Measurements from ENCODE around the gene PLEKHO2. TPM values are rescaled to one million over a fixed set of nuclear protein-coding genes. Genes with fewer than 3 reads are reported as not detected.

PLEKHO2 gene
- total and polyA plus RNA-seq, 2 of the 13 experiments (the other 11 are each of a cell fraction or from before 2014, with no cell fraction given): 3.8 to 4.8 TPM

DNA sequence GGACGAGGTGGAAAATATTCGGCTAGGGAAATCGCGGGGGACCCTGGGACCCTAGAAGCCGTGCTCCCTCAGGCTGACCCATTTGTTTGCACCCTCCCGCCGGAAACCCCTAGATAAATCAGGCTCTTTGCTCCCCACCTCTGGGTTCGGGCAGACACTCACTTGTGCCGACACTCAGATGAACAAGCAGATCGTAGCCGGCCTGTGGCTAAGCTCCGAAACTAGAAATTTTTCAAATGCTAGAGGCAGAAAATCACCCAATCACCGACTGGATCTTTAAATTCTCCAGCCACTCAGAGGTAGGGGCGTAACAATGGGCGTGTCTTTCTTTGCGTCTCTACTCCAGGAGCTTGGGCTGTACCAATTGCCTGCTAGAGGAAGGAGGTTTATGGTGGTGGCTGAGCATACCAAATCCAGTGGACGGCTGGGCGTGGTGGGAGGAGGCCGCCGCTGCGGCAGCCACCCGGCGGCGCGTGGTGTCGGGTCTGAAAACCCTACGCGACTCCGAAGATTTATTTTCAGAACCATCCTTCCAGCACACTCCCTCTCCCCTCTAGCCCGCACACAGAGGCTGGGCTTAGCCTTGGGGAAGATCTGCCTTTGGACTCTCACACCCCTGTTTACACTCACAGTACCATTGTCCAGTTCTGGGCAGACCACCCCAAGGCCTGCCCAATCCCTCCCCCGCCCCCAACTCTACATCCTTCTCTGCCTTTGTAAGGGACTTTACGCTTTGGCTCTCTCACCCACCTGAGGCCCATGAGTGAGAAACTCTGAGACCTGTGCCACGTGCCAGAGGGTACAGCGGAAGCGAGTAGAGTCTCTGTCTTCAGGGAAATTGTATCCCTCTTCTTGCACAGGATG lies 16.1 kb upstream of the PLEKHO2 start, which contains the start of gene PIF1 (continued):
- TF ChIP-seq, protein P1, sequence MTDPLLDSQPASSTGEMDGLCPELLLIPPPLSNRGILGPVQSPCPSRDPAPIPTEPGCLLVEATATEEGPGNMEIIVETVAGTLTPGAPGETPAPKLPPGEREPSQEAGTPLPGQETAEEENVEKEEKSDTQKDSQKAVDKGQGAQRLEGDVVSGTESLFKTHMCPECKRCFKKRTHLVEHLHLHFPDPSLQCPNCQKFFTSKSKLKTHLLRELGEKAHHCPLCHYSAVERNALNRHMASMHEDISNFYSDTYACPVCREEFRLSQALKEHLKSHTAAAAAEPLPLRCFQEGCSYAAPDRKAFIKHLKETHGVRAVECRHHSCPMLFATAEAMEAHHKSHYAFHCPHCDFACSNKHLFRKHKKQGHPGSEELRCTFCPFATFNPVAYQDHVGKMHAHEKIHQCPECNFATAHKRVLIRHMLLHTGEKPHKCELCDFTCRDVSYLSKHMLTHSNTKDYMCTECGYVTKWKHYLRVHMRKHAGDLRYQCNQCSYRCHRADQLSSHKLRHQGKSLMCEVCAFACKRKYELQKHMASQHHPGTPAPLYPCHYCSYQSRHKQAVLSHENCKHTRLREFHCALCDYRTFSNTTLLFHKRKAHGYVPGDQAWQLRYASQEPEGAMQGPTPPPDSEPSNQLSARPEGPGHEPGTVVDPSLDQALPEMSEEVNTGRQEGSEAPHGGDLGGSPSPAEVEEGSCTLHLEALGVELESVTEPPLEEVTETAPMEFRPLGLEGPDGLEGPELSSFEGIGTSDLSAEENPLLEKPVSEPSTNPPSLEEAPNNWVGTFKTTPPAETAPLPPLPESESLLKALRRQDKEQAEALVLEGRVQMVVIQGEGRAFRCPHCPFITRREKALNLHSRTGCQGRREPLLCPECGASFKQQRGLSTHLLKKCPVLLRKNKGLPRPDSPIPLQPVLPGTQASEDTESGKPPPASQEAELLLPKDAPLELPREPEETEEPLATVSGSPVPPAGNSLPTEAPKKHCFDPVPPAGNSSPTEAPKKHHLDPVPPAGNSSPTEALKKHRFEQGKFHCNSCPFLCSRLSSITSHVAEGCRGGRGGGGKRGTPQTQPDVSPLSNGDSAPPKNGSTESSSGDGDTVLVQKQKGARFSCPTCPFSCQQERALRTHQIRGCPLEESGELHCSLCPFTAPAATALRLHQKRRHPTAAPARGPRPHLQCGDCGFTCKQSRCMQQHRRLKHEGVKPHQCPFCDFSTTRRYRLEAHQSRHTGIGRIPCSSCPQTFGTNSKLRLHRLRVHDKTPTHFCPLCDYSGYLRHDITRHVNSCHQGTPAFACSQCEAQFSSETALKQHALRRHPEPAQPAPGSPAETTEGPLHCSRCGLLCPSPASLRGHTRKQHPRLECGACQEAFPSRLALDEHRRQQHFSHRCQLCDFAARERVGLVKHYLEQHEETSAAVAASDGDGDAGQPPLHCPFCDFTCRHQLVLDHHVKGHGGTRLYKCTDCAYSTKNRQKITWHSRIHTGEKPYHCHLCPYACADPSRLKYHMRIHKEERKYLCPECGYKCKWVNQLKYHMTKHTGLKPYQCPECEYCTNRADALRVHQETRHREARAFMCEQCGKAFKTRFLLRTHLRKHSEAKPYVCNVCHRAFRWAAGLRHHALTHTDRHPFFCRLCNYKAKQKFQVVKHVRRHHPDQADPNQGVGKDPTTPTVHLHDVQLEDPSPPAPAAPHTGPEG (CRISPR knock-in tag; IDR thresholded peaks at IDR 0.05): no peak
- no peak for TF ChIP-seq PTBP1 (IDR thresholded peaks at IDR 0.05; ENCODE audit: low read depth, low read length, poor library complexity, severe bottlenecking)
- peak; percentile 73 for TF ChIP-seq CBX1 (IDR thresholded peaks at IDR 0.05; ENCODE audit: low read depth)
- peak; percentile 67; the same call in 1 of the 2 replicates for TF ChIP-seq ZNF644 (CRISPR knock-in tag; IDR thresholded peaks at IDR 0.05; ENCODE audit: low read depth)
- TF ChIP-seq HNRNPUL1 (IDR thresholded peaks at IDR 0.05; ENCODE audit: low read depth, low read length): no peak
- no peak for TF ChIP-seq ZNF343 (CRISPR knock-in tag; IDR thresholded peaks at IDR 0.05)
- TF ChIP-seq ZNF777 (CRISPR knock-in tag; IDR thresholded peaks at IDR 0.05): no peak
- TF ChIP-seq TEAD3 (CRISPR knock-in tag; optimal IDR thresholded peaks at IDR 0.05; ENCODE audit: borderline replicate concordance): peak; percentile 46
- 0 out of 2 replicates have a peak, but pooled peaks have one; percentile 37 for TF ChIP-seq NCOA1 (CRISPR knock-in tag; IDR thresholded peaks at IDR 0.05)
- TF ChIP-seq ZSCAN30 (CRISPR knock-in tag; IDR thresholded peaks at IDR 0.05): no peak
- TF ChIP-seq, protein P2, sequence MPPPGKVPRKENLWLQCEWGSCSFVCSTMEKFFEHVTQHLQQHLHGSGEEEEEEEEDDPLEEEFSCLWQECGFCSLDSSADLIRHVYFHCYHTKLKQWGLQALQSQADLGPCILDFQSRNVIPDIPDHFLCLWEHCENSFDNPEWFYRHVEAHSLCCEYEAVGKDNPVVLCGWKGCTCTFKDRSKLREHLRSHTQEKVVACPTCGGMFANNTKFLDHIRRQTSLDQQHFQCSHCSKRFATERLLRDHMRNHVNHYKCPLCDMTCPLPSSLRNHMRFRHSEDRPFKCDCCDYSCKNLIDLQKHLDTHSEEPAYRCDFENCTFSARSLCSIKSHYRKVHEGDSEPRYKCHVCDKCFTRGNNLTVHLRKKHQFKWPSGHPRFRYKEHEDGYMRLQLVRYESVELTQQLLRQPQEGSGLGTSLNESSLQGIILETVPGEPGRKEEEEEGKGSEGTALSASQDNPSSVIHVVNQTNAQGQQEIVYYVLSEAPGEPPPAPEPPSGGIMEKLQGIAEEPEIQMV (CRISPR knock-in tag; IDR thresholded peaks at IDR 0.05; ENCODE audit: low read depth): no peak
- TF ChIP-seq, protein P3, sequence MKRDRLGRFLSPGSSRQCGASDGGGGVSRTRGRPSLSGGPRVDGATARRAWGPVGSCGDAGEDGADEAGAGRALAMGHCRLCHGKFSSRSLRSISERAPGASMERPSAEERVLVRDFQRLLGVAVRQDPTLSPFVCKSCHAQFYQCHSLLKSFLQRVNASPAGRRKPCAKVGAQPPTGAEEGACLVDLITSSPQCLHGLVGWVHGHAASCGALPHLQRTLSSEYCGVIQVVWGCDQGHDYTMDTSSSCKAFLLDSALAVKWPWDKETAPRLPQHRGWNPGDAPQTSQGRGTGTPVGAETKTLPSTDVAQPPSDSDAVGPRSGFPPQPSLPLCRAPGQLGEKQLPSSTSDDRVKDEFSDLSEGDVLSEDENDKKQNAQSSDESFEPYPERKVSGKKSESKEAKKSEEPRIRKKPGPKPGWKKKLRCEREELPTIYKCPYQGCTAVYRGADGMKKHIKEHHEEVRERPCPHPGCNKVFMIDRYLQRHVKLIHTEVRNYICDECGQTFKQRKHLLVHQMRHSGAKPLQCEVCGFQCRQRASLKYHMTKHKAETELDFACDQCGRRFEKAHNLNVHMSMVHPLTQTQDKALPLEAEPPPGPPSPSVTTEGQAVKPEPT (CRISPR knock-in tag; IDR thresholded peaks at IDR 0.05; ENCODE audit: low read depth): no peak
- peak; percentile 28; the same call in 1 of the 2 replicates for TF ChIP-seq KDM3A (CRISPR knock-in tag; IDR thresholded peaks at IDR 0.05; ENCODE audit: low read depth)
- 0 out of 2 replicates have a peak, but pooled peaks have one; percentile 35 for TF ChIP-seq WIZ (CRISPR knock-in tag; IDR thresholded peaks at IDR 0.05)
- TF ChIP-seq, protein P4, sequence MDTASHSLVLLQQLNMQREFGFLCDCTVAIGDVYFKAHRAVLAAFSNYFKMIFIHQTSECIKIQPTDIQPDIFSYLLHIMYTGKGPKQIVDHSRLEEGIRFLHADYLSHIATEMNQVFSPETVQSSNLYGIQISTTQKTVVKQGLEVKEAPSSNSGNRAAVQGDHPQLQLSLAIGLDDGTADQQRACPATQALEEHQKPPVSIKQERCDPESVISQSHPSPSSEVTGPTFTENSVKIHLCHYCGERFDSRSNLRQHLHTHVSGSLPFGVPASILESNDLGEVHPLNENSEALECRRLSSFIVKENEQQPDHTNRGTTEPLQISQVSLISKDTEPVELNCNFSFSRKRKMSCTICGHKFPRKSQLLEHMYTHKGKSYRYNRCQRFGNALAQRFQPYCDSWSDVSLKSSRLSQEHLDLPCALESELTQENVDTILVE (CRISPR knock-in tag; IDR thresholded peaks at IDR 0.05): no peak
- TF ChIP-seq SP1 (IDR thresholded peaks at IDR 0.05): no peak
- TF ChIP-seq SP1 (CRISPR knock-in tag; IDR thresholded peaks at IDR 0.05): peak; percentile 81
- TF ChIP-seq, protein P5, sequence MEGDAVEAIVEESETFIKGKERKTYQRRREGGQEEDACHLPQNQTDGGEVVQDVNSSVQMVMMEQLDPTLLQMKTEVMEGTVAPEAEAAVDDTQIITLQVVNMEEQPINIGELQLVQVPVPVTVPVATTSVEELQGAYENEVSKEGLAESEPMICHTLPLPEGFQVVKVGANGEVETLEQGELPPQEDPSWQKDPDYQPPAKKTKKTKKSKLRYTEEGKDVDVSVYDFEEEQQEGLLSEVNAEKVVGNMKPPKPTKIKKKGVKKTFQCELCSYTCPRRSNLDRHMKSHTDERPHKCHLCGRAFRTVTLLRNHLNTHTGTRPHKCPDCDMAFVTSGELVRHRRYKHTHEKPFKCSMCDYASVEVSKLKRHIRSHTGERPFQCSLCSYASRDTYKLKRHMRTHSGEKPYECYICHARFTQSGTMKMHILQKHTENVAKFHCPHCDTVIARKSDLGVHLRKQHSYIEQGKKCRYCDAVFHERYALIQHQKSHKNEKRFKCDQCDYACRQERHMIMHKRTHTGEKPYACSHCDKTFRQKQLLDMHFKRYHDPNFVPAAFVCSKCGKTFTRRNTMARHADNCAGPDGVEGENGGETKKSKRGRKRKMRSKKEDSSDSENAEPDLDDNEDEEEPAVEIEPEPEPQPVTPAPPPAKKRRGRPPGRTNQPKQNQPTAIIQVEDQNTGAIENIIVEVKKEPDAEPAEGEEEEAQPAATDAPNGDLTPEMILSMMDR (CRISPR knock-in tag; IDR thresholded peaks at IDR 0.05): no peak
